ENCODE results near the gene MMAB.

DNA sequence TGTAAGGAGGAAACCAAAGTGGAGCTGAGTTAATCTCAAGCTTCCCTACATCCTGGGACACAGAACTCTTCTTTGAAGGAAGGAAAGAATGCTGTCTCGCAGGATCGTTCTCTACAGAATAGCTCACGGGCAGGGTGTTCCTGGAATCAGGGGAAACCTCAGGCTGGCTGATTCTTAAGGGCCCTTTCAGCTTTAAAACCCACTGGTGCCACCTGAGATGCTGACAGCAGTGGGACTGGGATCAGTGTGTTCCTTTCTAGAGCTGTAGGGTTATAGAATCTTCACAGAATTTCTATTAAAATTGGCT lies 48.1 kb downstream of the MMAB start:
- TF ChIP-seq CTCF (IDR thresholded peaks at IDR 0.05) (no peak), ZNF302 (CRISPR knock-in tag; IDR thresholded peaks at IDR 0.05) (no peak), BHLHE40 (IDR thresholded peaks at IDR 0.05; ENCODE audit: low read depth, low read length) (no peak), RAD21 (conservative IDR thresholded peaks at IDR 0.05 in 1 of 2, IDR thresholded peaks at IDR 0.05 in 1 of 2) (no peak), E2F6 (IDR thresholded peaks at IDR 0.05; ENCODE audit: borderline replicate concordance, low read depth) (no peak), MYC (IDR thresholded peaks at IDR 0.05; ENCODE audit: borderline replicate concordance, low read length) (no peak), GATA3 (IDR thresholded peaks at IDR 0.05; ENCODE audit: borderline replicate concordance) (no peak), JUN (IDR thresholded peaks at IDR 0.05) (no peak), ZSCAN20 (CRISPR knock-in tag; IDR thresholded peaks at IDR 0.05) (no peak)
